Measurements from ENCODE around the gene KCNJ6. TPM values are rescaled to one million over a fixed set of nuclear protein-coding genes. Genes with fewer than 3 reads are reported as not detected.
A peak's percentile ranks its signal among the peaks of the same experiment; 100 is the strongest.

The KCNJ6 gene
- total and polyA plus RNA-seq, 2 of the 8 experiments (the other 6 are each of a cell fraction or from before 2014, with no cell fraction given): 0.51 to 1.2 TPM

DNA sequence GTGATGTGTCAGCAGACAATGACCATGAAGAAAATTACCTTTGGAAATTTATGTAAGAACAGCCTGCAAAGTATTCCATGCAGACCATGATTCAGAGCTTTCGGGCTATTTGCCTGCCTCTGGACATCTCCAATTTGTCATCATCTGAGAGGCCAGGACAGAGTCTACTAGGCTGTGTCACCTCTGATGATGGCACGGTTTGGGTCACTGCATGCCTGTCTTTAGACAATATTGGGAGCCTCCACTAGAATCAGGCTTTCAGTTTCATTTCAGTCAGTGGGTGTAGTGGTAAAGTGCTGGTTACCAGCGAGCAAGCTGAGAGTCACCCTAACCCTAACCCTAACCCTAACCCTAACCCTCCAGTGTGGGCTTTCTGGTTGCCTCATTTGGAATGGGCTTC, 80.8 kb downstream of the KCNJ6 start:
- Histone ChIP-seq H2AK5ac (ENCODE audit: low read depth, low read length) (no peak overlapping the region), H3K4me2 (ENCODE audit: insufficient read depth in 1 of 2, low read depth in 2 of 2, low read length in 2 of 2) (no peak overlapping the region), H2AFZ (ENCODE audit: low read length) (no peak overlapping the region), H2BK15ac (ENCODE audit: low read length) (no peak overlapping the region), H3K56ac (replicated peaks; ENCODE audit: insufficient read length, low read depth, low read length) (no peak overlapping the region), H3K79me2 (ENCODE audit: control insufficient read depth in 1 of 2, insufficient read depth in 2 of 2, low read length in 2 of 2) (no peaks in the 10 kb centered on the region), H3K27me3 (replicated peaks in 1 of 4; ENCODE audit: control insufficient read depth in 3 of 4, extremely low read depth in 1 of 4, insufficient read depth in 3 of 4, low read length in 3 of 4) (no peaks in the 10 kb centered on the region), H3K18ac (ENCODE audit: extremely low read depth, low read length) (no peak overlapping the region), H3K23me2 (ENCODE audit: low read depth, low read length) (no peaks in the 10 kb centered on the region; the same call in 1 of the 2 replicates), H4K20me1 (replicated peaks in 1 of 2; ENCODE audit: control insufficient read depth in 1 of 2, insufficient read depth in 2 of 2, low read length in 2 of 2) (no peaks in the 10 kb centered on the region), H2BK12ac (ENCODE audit: low read depth, low read length) (no peak overlapping the region), H3K4me1 (replicated peaks in 1 of 4; ENCODE audit: control insufficient read depth in 3 of 4, insufficient read depth in 4 of 4, low read length in 3 of 4) (peaks cover 0 to 11% (median 6%) of the 10 kb centered on the region in 4 experiments; a peak in 4 of 7 replicates), H2BK20ac (ENCODE audit: low read length) (no peak overlapping the region), H4K8ac (ENCODE audit: extremely low read depth, insufficient read depth, low read length) (no peak overlapping the region), H4K5ac (ENCODE audit: insufficient read length, low read depth, low read length) (no peak overlapping the region), H3K79me1 (ENCODE audit: low read depth, low read length) (no peaks in the 10 kb centered on the region), H3K4ac (replicated peaks; ENCODE audit: insufficient read length, low read depth, low read length) (no peak overlapping the region), H4K91ac (replicated peaks; ENCODE audit: insufficient read length, low read length) (no peak overlapping the region), H3K23ac (ENCODE audit: insufficient read length) (no peak overlapping the region), H2BK5ac (ENCODE audit: low read depth, low read length) (no peak overlapping the region), H3K9ac (replicated peaks in 1 of 4; ENCODE audit: extremely low read depth in 1 of 4, low read depth in 3 of 4, low read length in 3 of 4) (no peak overlapping the region), H3K36me3 (ENCODE audit: control insufficient read depth in 2 of 4, insufficient read depth in 4 of 4, low read length in 3 of 4) (no peaks in the 10 kb centered on the region), H3K14ac (ENCODE audit: insufficient read length) (no peak overlapping the region), H3K27ac (ENCODE audit: low read depth, low read length) (no peak overlapping the region), H2BK120ac (replicated peaks; ENCODE audit: low read depth, low read length) (no peak overlapping the region), H3K9me3 (ENCODE audit: insufficient read depth in 2 of 2, low read depth in 1 of 2, low read length in 1 of 2) (no peaks in the 10 kb centered on the region), H3K4me3 (ENCODE audit: extremely low read depth in 1 of 4, insufficient read depth in 2 of 4, low read depth in 3 of 4, low read length in 4 of 4) (no peak overlapping the region)
- POLR2A ChIA-PET (ENCODE audit: partially characterized antibody): interaction anchor here (1.2 kb wide), 1 partner anchor 8 kb away, joined by 4 read pairs; no protein-coding TSS in a partner anchor
- no peak for DNase-seq (ENCODE audit: low read depth in 1 of 2, low spot score in 2 of 2)
- peak; percentile 80 for FAIRE-seq
- no peak for TF ChIP-seq SIRT6 (IDR thresholded peaks at IDR 0.05; ENCODE audit: low read length)
- no peak for TF ChIP-seq POLR2A (IDR thresholded peaks at IDR 0.05; ENCODE audit: control extremely low read depth in 1 of 2, low read depth in 2 of 2, low read length in 2 of 2)
- no peak for TF ChIP-seq MAFK (IDR thresholded peaks at IDR 0.05; ENCODE audit: low read depth, low read length)
- TF ChIP-seq TEAD4 (IDR thresholded peaks at IDR 0.05; ENCODE audit: low read depth, low read length): no peak
- TF ChIP-seq CTBP2 (IDR thresholded peaks at IDR 0.05; ENCODE audit: borderline replicate concordance, insufficient read depth, insufficient read length, low read length): no peak
- TF ChIP-seq YY1 (IDR thresholded peaks at IDR 0.05; ENCODE audit: low read depth, low read length): no peak
- no peak for TF ChIP-seq SRF (IDR thresholded peaks at IDR 0.05; ENCODE audit: low read depth, low read length)
- no peak for TF ChIP-seq EP300 (IDR thresholded peaks at IDR 0.05; ENCODE audit: borderline replicate concordance in 1 of 2, low read depth in 2 of 2, low read length in 2 of 2)
- TF ChIP-seq CREB1 (IDR thresholded peaks at IDR 0.05): no peak
- CTCF ChIA-PET (ENCODE audit: partially characterized antibody): interaction anchor here (0.7 to 1.9 kb wide), 2 partner anchors 9 to 123 kb away, joined by 4 to 6 read pairs; no protein-coding TSS in a partner anchor
- 93% methylated on average over 3 of the region's 3 CpGs; no CpG with 5 or more reads in 1 of the 2 experiments for WGBS, 2 experiments (ENCODE audit: extremely low coverage in 1 of 2, insufficient coverage in 1 of 2, insufficient read length in 1 of 2, insufficient replicate concordance in 2 of 2, low coverage in 1 of 2, low lambda C conversion rate in 2 of 2, missing lambda C conversion rate in 1 of 2)
